ENCODE results near the gene TNFRSF19. TPM values are rescaled to one million over a fixed set of nuclear protein-coding genes. Genes with fewer than 3 reads are reported as not detected.

Gene TNFRSF19
- total and polyA plus RNA-seq, 10 of the 15 experiments (the other 5 are each of a cell fraction or from before 2014, with no cell fraction given) = 16.4 to 46.2 (median 35.4) TPM

- FAIRE-seq = no peak
- SMC1A ChIA-PET (ENCODE audit: uncharacterized antibody, unreplicated experiment) = interaction anchor here (2.1 kb wide), 1 partner anchor 12 kb away, joined by 4 read pairs; no protein-coding TSS in a partner anchor
- Histone ChIP-seq H3K4me2 (ENCODE audit: control insufficient read depth, insufficient read depth) (no peak overlapping the region), H3K4me3 (no peak overlapping the region), H3K9ac (ENCODE audit: control insufficient read depth, insufficient read depth, low read length) (no peak overlapping the region), H4K20me1 (ENCODE audit: control insufficient read depth, insufficient read depth) (no peaks in the 10 kb centered on the region), H3K4me1 (ENCODE audit: control insufficient read depth, insufficient read depth, low read length) (peaks cover 16% of the 10 kb centered on the region), H3K9me3 (replicated peaks; ENCODE audit: control insufficient read depth, insufficient read depth, low read length) (no peaks in the 10 kb centered on the region), H3K27ac (ENCODE audit: control insufficient read depth, insufficient read depth) (no peak overlapping the region), H2AFZ (ENCODE audit: control insufficient read depth, low read depth, low read length) (no peak overlapping the region), H3K79me2 (ENCODE audit: control insufficient read depth, insufficient read depth, low read length) (peaks cover 4% of the 10 kb centered on the region), H3K36me3 (ENCODE audit: control insufficient read depth in 2 of 2, insufficient read depth in 2 of 2, low read length in 1 of 2) (peaks cover 0 to 13% of the 10 kb centered on the region in 2 experiments; a peak in 1 of 4 replicates), H3K27me3 (replicated peaks in 1 of 2; ENCODE audit: control insufficient read depth in 2 of 2, insufficient read depth in 2 of 2, low read length in 1 of 2) (no peaks in the 10 kb centered on the region)
- RAD21 ChIA-PET (ENCODE audit: unreplicated experiment) = interaction anchor here (0.9 kb wide), 1 partner anchor 10 kb away, joined by 4 read pairs; no protein-coding TSS in a partner anchor
- intact Hi-C loops (cut with micrococcal nuclease; ENCODE audit: unreplicated experiment) (no loop called here), in situ Hi-C loops (cut with MboI) (no loop called here)
- BruUV-seq (replicated peaks) = no TSS peak
- no peak for TF ChIP-seq ATF7 (IDR thresholded peaks at IDR 0.05; ENCODE audit: low read depth)
- TF ChIP-seq EZH2 (IDR thresholded peaks at IDR 0.05; ENCODE audit: borderline replicate concordance, control insufficient read depth, low read depth, low read length) = no peak
- TF ChIP-seq IRF4 (IDR thresholded peaks at IDR 0.05; ENCODE audit: low read depth, low read length) = no peak
- no peak for TF ChIP-seq IKZF2 (IDR thresholded peaks at IDR 0.05)
- no peak for TF ChIP-seq GABPA (IDR thresholded peaks at IDR 0.05; ENCODE audit: low read depth)
- no peak for TF ChIP-seq POU2F2 (IDR thresholded peaks at IDR 0.05; ENCODE audit: borderline replicate concordance, low read depth, low read length)
- no peak for TF ChIP-seq RAD51 (IDR thresholded peaks at IDR 0.05)
- no peak for TF ChIP-seq BMI1 (IDR thresholded peaks at IDR 0.05; ENCODE audit: borderline replicate concordance)
- no peak for TF ChIP-seq ZBTB33 (IDR thresholded peaks at IDR 0.05)
- TF ChIP-seq MXI1 (IDR thresholded peaks at IDR 0.05; ENCODE audit: low read depth, low read length) = no peak
- POLR2A ChIA-PET = no interaction called here
- DNase-seq (ENCODE audit: low read depth, low spot score) = no peak
- CTCF ChIA-PET = interaction anchor here (1.3 kb wide), 1 partner anchor 11 kb away, joined by 4 read pairs; no protein-coding TSS in a partner anchor
- WGBS (ENCODE audit: insufficient coverage, insufficient replicate concordance, low lambda C conversion rate, missing lambda C conversion rate) = 72% methylated on average over 2 of the region's 2 CpGs
- ATAC-seq = peak; percentile 24; the same call in 2 of the 3 replicates
Measured at GRCh38 chr13:23610966-23611491, 40.8 kb downstream of the TNFRSF19 start.

Measured in GM12878 (cell line).